Measurements from ENCODE around the gene TMEM203.

- TF ChIP-seq POLR2A (IDR thresholded peaks at IDR 0.05) (no peak), EP300 (IDR thresholded peaks at IDR 0.05; ENCODE audit: low read depth) (no peak)
- TF ChIP-seq, protein P1, sequence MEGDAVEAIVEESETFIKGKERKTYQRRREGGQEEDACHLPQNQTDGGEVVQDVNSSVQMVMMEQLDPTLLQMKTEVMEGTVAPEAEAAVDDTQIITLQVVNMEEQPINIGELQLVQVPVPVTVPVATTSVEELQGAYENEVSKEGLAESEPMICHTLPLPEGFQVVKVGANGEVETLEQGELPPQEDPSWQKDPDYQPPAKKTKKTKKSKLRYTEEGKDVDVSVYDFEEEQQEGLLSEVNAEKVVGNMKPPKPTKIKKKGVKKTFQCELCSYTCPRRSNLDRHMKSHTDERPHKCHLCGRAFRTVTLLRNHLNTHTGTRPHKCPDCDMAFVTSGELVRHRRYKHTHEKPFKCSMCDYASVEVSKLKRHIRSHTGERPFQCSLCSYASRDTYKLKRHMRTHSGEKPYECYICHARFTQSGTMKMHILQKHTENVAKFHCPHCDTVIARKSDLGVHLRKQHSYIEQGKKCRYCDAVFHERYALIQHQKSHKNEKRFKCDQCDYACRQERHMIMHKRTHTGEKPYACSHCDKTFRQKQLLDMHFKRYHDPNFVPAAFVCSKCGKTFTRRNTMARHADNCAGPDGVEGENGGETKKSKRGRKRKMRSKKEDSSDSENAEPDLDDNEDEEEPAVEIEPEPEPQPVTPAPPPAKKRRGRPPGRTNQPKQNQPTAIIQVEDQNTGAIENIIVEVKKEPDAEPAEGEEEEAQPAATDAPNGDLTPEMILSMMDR (IDR thresholded peaks at IDR 0.05) = no peak
Observed at GRCh38 chr9:137206602-137207001, 1.2 kb upstream of the TMEM203 start.
